Ishikawa (cell line): ENCODE results near the gene UBE2M.

ENCODE experiments used
- EP300 ChIP-seq: IDR thresholded peaks from 2 replicates; pipeline ENCODE4 v1.6.1; 2012; ENCODE audit warnings: borderline replicate concordance
- RAD21 ChIP-seq: IDR thresholded peaks from 2 replicates; pipeline ENCODE4 v1.6.1; 2012; ENCODE audit warnings: low read depth
- REST ChIP-seq: IDR thresholded peaks from 2 replicates; pipeline ENCODE4 v1.6.1; 2012; ENCODE audit warnings: low read depth, mild to moderate bottlenecking

GRCh38 chr19:58563823-58564222 lies 5.4 kb upstream of the UBE2M start:
- TF ChIP-seq REST (no peak), EP300 (no peak), RAD21 (no peak)
